Trophoblast cell (in vitro differentiated cells and primary cell): Measurements from ENCODE around the gene TGM5.
"Not testable (repeated sequence)": the region's sequence is repeated elsewhere in the genome, so short reads cannot be mapped to it uniquely, and the experiment has no call there.

Experiments used
- DNase-seq, 2 donors: peaks; one replicate each; pipeline ENCODE4 v3.0.0-alpha.2; 2016
- H2AFZ ChIP-seq: 2 replicates; pipeline ENCODE4 v1.6.1; 2013; ENCODE audit warnings: low read length, moderate library complexity, mild to moderate bottlenecking; ENCODE audit not compliant: insufficient read depth, poor library complexity
- H2AK5ac ChIP-seq: 2 replicates; pipeline ENCODE4 v1.6.1; 2013; ENCODE audit warnings: mild to moderate bottlenecking, low read length
- H2BK120ac ChIP-seq: 2 replicates; pipeline ENCODE4 v1.6.1; 2013; ENCODE audit warnings: low read length, mild to moderate bottlenecking, moderate library complexity; ENCODE audit not compliant: insufficient read depth, poor library complexity
- H2BK12ac ChIP-seq: 2 replicates; pipeline ENCODE4 v1.6.1; 2013; ENCODE audit warnings: mild to moderate bottlenecking, low read length, moderate library complexity
- H2BK5ac ChIP-seq: 2 replicates; pipeline ENCODE4 v1.6.1; 2013; ENCODE audit warnings: low read length, low read depth, moderate library complexity, mild to moderate bottlenecking; ENCODE audit not compliant: poor library complexity
- H3K14ac ChIP-seq: 2 replicates; pipeline ENCODE4 v1.6.1; 2013; ENCODE audit warnings: mild to moderate bottlenecking, low read length
- H3K18ac ChIP-seq: 2 replicates; pipeline ENCODE4 v1.6.1; 2013; ENCODE audit warnings: mild to moderate bottlenecking, low read length
- H3K23ac ChIP-seq: 2 replicates; pipeline ENCODE4 v1.6.1; 2013; ENCODE audit warnings: low read length
- H3K27ac ChIP-seq: 2 replicates; pipeline ENCODE4 v1.5.1; 2013; ENCODE audit warnings: low read depth, mild to moderate bottlenecking, inconsistent platforms, low read length, moderate library complexity
- H3K27me3 ChIP-seq: 2 replicates; pipeline ENCODE4 v1.6.1; 2013; ENCODE audit warnings: inconsistent platforms, mild to moderate bottlenecking, low read length, moderate library complexity; ENCODE audit not compliant: insufficient read depth
- H3K36me3 ChIP-seq, 2 experiments: 1 replicate in 1 of 2; 2 replicates in 1 of 2; pipeline ENCODE4 v1.6.1; 2013; ENCODE audit warnings: low read length in 2 of 2, mild to moderate bottlenecking in 2 of 2, moderate library complexity in 1 of 2; ENCODE audit not compliant: insufficient read depth in 2 of 2, control insufficient read depth in 1 of 2
- H3K4ac ChIP-seq: 2 replicates; pipeline ENCODE4 v1.6.1; 2013; ENCODE audit warnings: low read depth, mild to moderate bottlenecking, low read length, moderate library complexity
- H3K4me1 ChIP-seq, 2 experiments: 1 replicate in 1 of 2; 2 replicates in 1 of 2; pipeline ENCODE4 v1.6.1; 2013; ENCODE audit warnings: low read length in 2 of 2, mild to moderate bottlenecking in 2 of 2, moderate library complexity in 1 of 2; ENCODE audit not compliant: insufficient read depth in 2 of 2, control insufficient read depth in 1 of 2
- H3K4me2 ChIP-seq: 2 replicates; pipeline ENCODE4 v1.6.1; 2013; ENCODE audit warnings: inconsistent platforms, mild to moderate bottlenecking, low read length, moderate library complexity
- H3K4me3 ChIP-seq: 2 replicates; pipeline ENCODE4 v1.5.1; 2013; ENCODE audit warnings: mild to moderate bottlenecking, low read depth, low read length, inconsistent platforms
- H3K79me1 ChIP-seq: one replicate; pipeline ENCODE4 v1.6.1; 2013; ENCODE audit warnings: low read length
- H3K79me2 ChIP-seq: 2 replicates; pipeline ENCODE4 v1.6.1; 2013; ENCODE audit warnings: low read length, mild to moderate bottlenecking; ENCODE audit not compliant: control insufficient read depth, insufficient read depth, poor library complexity
- H3K9ac ChIP-seq: 2 replicates; pipeline ENCODE4 v1.6.1; 2013; ENCODE audit warnings: mild to moderate bottlenecking, low read length
- H3K9me3 ChIP-seq: 2 replicates; pipeline ENCODE4 v1.6.1; 2013; ENCODE audit warnings: low read depth, mild to moderate bottlenecking, control low read depth, inconsistent platforms, low read length; ENCODE audit not compliant: insufficient read depth
- H4K12ac ChIP-seq: 2 replicates; pipeline ENCODE4 v1.6.1; 2013; ENCODE audit warnings: low read depth, mild to moderate bottlenecking, low read length, moderate library complexity
- H4K8ac ChIP-seq: 2 replicates; pipeline ENCODE4 v1.6.1; 2013; ENCODE audit warnings: low read depth, mild to moderate bottlenecking, low read length, moderate library complexity
- H4K91ac ChIP-seq: one replicate; pipeline ENCODE4 v1.6.1; 2013; ENCODE audit warnings: low read depth, mild to moderate bottlenecking, low read length, moderate library complexity
- WGBS: extraction: QIAGEN DNeasy Blood & Tissue Kit; methylation state at CpG from one replicate; pipeline ENCODE4 v1.1.7; 2013; ENCODE audit warnings: missing lambda C conversion rate; ENCODE audit not compliant: insufficient read length, insufficient coverage; ENCODE audit errors: extremely low coverage; 5-methylcytosine and 5-hydroxymethylcytosine counted together

The TGM5 gene

GRCh38 chr15:43271908-43272307 lies 5.2 kb upstream of the TGM5 start:
- H3K18ac ChIP-seq, H4K8ac ChIP-seq, DNase-seq, H2BK5ac ChIP-seq, H4K12ac ChIP-seq, H3K79me1 ChIP-seq, H3K9ac ChIP-seq, H3K27ac ChIP-seq, H3K27me3 ChIP-seq, H3K4ac ChIP-seq, H4K91ac ChIP-seq, H3K4me2 ChIP-seq, H3K79me2 ChIP-seq, H3K23ac ChIP-seq, H2BK12ac ChIP-seq, H2AK5ac ChIP-seq, H3K14ac ChIP-seq, H3K36me3 ChIP-seq, H2AFZ ChIP-seq, H3K9me3 ChIP-seq, H3K4me3 ChIP-seq, H3K4me1 ChIP-seq, H2BK120ac ChIP-seq: not testable (repeated sequence)
- WGBS: no CpG with 5 or more reads among the region's 1 CpG

GRCh38 chr15:43270676-43271306 lies 4.1 kb upstream of the TGM5 start:
- Histone ChIP-seq H4K12ac (no peak overlapping the region), H2AFZ (no peak overlapping the region), H4K8ac (no peak overlapping the region), H2BK12ac (no peak overlapping the region), H4K91ac (no peak overlapping the region), H2BK5ac (no peak overlapping the region), H3K79me1 (no peaks in the 10 kb centered on the region), H3K9ac (no peak overlapping the region), H2BK120ac (no peak overlapping the region), H3K9me3 (peaks cover 2% of the 10 kb centered on the region), H3K4me2 (no peak overlapping the region), H2AK5ac (no peak overlapping the region), H3K23ac (no peak overlapping the region), H3K27me3 (no peaks in the 10 kb centered on the region), H3K36me3 (no peaks in the 10 kb centered on the region), H3K79me2 (peaks cover 2% of the 10 kb centered on the region), H3K14ac (no peak overlapping the region), H3K4me3 (no peak overlapping the region), H3K4me1 (no peaks in the 10 kb centered on the region), H3K4ac (no peak overlapping the region), H3K18ac (no peak overlapping the region), H3K27ac (no peak overlapping the region)
- no CpG with 5 or more reads among the region's 6 CpGs for WGBS
- no peak for DNase-seq

- no peak overlapping the region for H3K23ac ChIP-seq
- H2AK5ac ChIP-seq: no peak overlapping the region
- no peaks in the 10 kb centered on the region for H3K36me3 ChIP-seq
- no CpG with 5 or more reads among the region's 5 CpGs for WGBS
- no peak for DNase-seq
- H3K9me3 ChIP-seq: peaks cover 2% of the 10 kb centered on the region
- H4K12ac ChIP-seq: no peak overlapping the region
- H2BK5ac ChIP-seq: no peak overlapping the region
- H3K4me3 ChIP-seq: no peak overlapping the region
- H4K8ac ChIP-seq: no peak overlapping the region
- no peak overlapping the region for H3K27ac ChIP-seq
- no peak overlapping the region for H2AFZ ChIP-seq
- no peak overlapping the region for H3K18ac ChIP-seq
- peaks cover 2% of the 10 kb centered on the region for H3K79me2 ChIP-seq
- H3K4me1 ChIP-seq: no peaks in the 10 kb centered on the region
- H3K4ac ChIP-seq: no peak overlapping the region
- H3K79me1 ChIP-seq: no peaks in the 10 kb centered on the region
- no peak overlapping the region for H3K14ac ChIP-seq
- H3K9ac ChIP-seq: no peak overlapping the region
- H4K91ac ChIP-seq: no peak overlapping the region
- no peak overlapping the region for H3K4me2 ChIP-seq
- H3K27me3 ChIP-seq: no peaks in the 10 kb centered on the region
- no peak overlapping the region for H2BK120ac ChIP-seq
- H2BK12ac ChIP-seq: no peak overlapping the region
These were observed 3.5 kb upstream of the TGM5 start for GRCh38 chr15:43270113-43270665.

- Histone ChIP-seq H3K9me3 (peaks cover 2% of the 10 kb centered on the region), H3K27me3 (no peaks in the 10 kb centered on the region)
- no CpG with 5 or more reads among the region's 11 CpGs for WGBS
These were observed 1.7 kb upstream of the TGM5 start for GRCh38 chr15:43268111-43269105.

More at GRCh38 chr15:43268111-43269105, 1.7 kb upstream of the TGM5 start:
- Histone ChIP-seq H3K36me3 (no peaks in the 10 kb centered on the region), H2BK5ac (no peak overlapping the region), H3K18ac (no peak overlapping the region), H3K14ac (no peak overlapping the region), H3K79me1 (no peaks in the 10 kb centered on the region), H3K4me3 (no peak overlapping the region), H3K27ac (no peak overlapping the region), H3K79me2 (peaks cover 2% of the 10 kb centered on the region), H3K4me1 (no peaks in the 10 kb centered on the region), H2BK120ac (no peak overlapping the region), H4K8ac (no peak overlapping the region), H3K23ac (no peak overlapping the region), H2AK5ac (no peak overlapping the region), H4K91ac (no peak overlapping the region), H3K4ac (no peak overlapping the region), H2AFZ (no peak overlapping the region), H3K9ac (no peak overlapping the region), H2BK12ac (no peak overlapping the region), H3K4me2 (no peak overlapping the region), H4K12ac (no peak overlapping the region)
- no peak for DNase-seq
